ENCODE data around the gene FTO.

The FTO gene

GRCh38 chr16:54106057-54106456, 402.1 kb downstream of the FTO start:
- no peaks in the 10 kb centered on the region for H3K79me2 ChIP-seq (ENCODE audit: insufficient read depth, low read length)
- H3K9me2 ChIP-seq (replicated peaks; ENCODE audit: insufficient read depth, low read length) = no peaks in the 10 kb centered on the region
- H3K9ac ChIP-seq (ENCODE audit: low read length) = no peak overlapping the region
- no peaks in the 10 kb centered on the region for H3K27me3 ChIP-seq (ENCODE audit: low read length)
- no peaks in the 10 kb centered on the region for H3K9me3 ChIP-seq (ENCODE audit: insufficient read depth, low read length)
- H3K36me3 ChIP-seq (ENCODE audit: low read length) = no peaks in the 10 kb centered on the region
- no peaks in the 10 kb centered on the region for H3F3A ChIP-seq (ENCODE audit: insufficient read depth)
- H3K4me2 ChIP-seq (ENCODE audit: low read depth, low read length, poor library complexity, severe bottlenecking) = no peak overlapping the region
- H3K27ac ChIP-seq (ENCODE audit: low read depth, low read length) = no peak overlapping the region
- no peak for TF ChIP-seq EZH2phosphoT487 (conservative IDR thresholded peaks at IDR 0.05; ENCODE audit: low read length)
- TF ChIP-seq, protein P1, sequence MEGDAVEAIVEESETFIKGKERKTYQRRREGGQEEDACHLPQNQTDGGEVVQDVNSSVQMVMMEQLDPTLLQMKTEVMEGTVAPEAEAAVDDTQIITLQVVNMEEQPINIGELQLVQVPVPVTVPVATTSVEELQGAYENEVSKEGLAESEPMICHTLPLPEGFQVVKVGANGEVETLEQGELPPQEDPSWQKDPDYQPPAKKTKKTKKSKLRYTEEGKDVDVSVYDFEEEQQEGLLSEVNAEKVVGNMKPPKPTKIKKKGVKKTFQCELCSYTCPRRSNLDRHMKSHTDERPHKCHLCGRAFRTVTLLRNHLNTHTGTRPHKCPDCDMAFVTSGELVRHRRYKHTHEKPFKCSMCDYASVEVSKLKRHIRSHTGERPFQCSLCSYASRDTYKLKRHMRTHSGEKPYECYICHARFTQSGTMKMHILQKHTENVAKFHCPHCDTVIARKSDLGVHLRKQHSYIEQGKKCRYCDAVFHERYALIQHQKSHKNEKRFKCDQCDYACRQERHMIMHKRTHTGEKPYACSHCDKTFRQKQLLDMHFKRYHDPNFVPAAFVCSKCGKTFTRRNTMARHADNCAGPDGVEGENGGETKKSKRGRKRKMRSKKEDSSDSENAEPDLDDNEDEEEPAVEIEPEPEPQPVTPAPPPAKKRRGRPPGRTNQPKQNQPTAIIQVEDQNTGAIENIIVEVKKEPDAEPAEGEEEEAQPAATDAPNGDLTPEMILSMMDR (IDR thresholded peaks at IDR 0.05; ENCODE audit: insufficient read depth, low read length, poor library complexity, severe bottlenecking) = no peak
- no peak overlapping the region for H2AFZ ChIP-seq (ENCODE audit: low read depth, low read length, severe bottlenecking)
- no peak overlapping the region for H3K4me3 ChIP-seq (ENCODE audit: insufficient read depth, low read length, poor library complexity, severe bottlenecking)
- H4K20me1 ChIP-seq (ENCODE audit: low read depth, low read length) = no peaks in the 10 kb centered on the region

- Histone ChIP-seq H3K9me3 (ENCODE audit: insufficient read depth, low read length) (no peaks in the 10 kb centered on the region), H3K9me2 (replicated peaks; ENCODE audit: insufficient read depth, low read length) (no peaks in the 10 kb centered on the region), H3K9ac (ENCODE audit: low read length) (no peak overlapping the region), H3K27me3 (ENCODE audit: low read length) (no peaks in the 10 kb centered on the region), H4K20me1 (ENCODE audit: low read depth, low read length) (no peaks in the 10 kb centered on the region), H3K79me2 (ENCODE audit: insufficient read depth, low read length) (no peaks in the 10 kb centered on the region), H3K36me3 (ENCODE audit: low read length) (no peaks in the 10 kb centered on the region), H2AFZ (ENCODE audit: low read depth, low read length, severe bottlenecking) (no peak overlapping the region), H3K4me3 (ENCODE audit: insufficient read depth, low read length, poor library complexity, severe bottlenecking) (no peak overlapping the region), H3K4me2 (ENCODE audit: low read depth, low read length, poor library complexity, severe bottlenecking) (no peak overlapping the region), H3K27ac (ENCODE audit: low read depth, low read length) (no peak overlapping the region), H3F3A (ENCODE audit: insufficient read depth) (no peaks in the 10 kb centered on the region)
- TF ChIP-seq, protein P1 (IDR thresholded peaks at IDR 0.05; ENCODE audit: insufficient read depth, low read length, poor library complexity, severe bottlenecking) = no peak
- TF ChIP-seq EZH2phosphoT487 (conservative IDR thresholded peaks at IDR 0.05; ENCODE audit: low read length) = no peak
Observed at GRCh38 chr16:54107583-54108202, 403.7 kb downstream of the FTO start.

DNA sequence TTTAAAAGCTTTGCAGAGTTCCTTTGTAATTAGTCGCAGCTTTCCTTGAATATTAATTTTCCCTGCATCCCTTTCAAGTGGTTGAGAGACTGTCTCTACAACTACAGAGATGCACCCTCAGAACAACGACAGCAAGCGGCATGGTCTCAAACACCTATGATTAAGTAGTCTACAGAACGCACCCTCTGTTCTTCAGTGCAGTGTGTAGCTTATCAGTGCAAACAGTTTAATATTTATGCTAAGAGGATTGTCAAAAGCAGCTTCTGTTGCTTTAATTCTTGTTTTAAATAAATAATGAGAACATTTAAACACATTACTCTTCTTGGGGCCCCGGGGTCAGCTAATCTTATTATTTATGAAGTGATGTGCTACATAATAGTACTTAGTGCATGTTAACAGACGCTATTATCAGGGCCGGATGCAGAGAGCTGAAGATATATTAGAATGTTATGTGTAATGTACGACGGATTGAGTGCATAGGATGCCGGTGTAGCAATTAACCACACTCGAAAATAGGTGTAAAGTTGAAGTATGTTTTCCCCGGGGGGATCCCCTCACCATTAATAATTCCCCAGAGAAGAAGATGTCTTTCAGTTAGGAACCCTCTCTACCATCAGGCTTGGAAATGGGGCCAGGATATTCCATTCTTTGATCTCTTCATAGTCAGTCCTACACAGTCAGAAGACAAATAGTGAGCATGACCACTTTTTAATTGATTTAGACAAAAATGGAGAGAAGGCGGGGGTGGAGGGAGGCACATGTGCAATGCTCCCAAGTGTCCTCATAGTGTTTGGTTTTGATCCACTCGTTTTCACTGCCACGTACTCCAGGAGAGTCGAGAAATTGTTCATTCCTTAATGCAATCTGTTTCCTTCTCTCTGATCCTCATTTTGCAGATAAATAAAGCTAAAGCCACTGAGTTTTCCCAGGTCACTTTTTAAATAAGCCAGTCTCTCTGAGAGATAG, 406.3 kb downstream of the FTO start:
- H4K20me1 ChIP-seq (ENCODE audit: low read depth, low read length) = no peaks in the 10 kb centered on the region
- H3F3A ChIP-seq (ENCODE audit: insufficient read depth) = no peaks in the 10 kb centered on the region
- H3K9ac ChIP-seq (ENCODE audit: low read length) = no peak overlapping the region
- no peaks in the 10 kb centered on the region for H3K36me3 ChIP-seq (ENCODE audit: low read length)
- no peak overlapping the region for H3K4me3 ChIP-seq (ENCODE audit: insufficient read depth, low read length, poor library complexity, severe bottlenecking)
- H3K9me2 ChIP-seq (replicated peaks; ENCODE audit: insufficient read depth, low read length) = no peaks in the 10 kb centered on the region
- no peaks in the 10 kb centered on the region for H3K9me3 ChIP-seq (ENCODE audit: insufficient read depth, low read length)
- no peak overlapping the region for H2AFZ ChIP-seq (ENCODE audit: low read depth, low read length, severe bottlenecking)
- H3K4me2 ChIP-seq (ENCODE audit: low read depth, low read length, poor library complexity, severe bottlenecking) = no peak overlapping the region
- no peak overlapping the region for H3K27ac ChIP-seq (ENCODE audit: low read depth, low read length)
- no peaks in the 10 kb centered on the region for H3K79me2 ChIP-seq (ENCODE audit: insufficient read depth, low read length)
- TF ChIP-seq, protein P1 (IDR thresholded peaks at IDR 0.05; ENCODE audit: insufficient read depth, low read length, poor library complexity, severe bottlenecking) = no peak
- no peak for TF ChIP-seq EZH2phosphoT487 (conservative IDR thresholded peaks at IDR 0.05; ENCODE audit: low read length)
- no peaks in the 10 kb centered on the region for H3K27me3 ChIP-seq (ENCODE audit: low read length)
